HG03571 (cell line): Measurements from ENCODE around the gene AKAP6.

Source experiments
- ATAC-seq: cut with Tn5 transposase; IDR thresholded peaks from one replicate; pipeline ENCODE4 v1.9.1; 2021; ENCODE audit not compliant: unreplicated experiment

Gene AKAP6

GRCh38 chr14:32404784-32405573 is 75.9 kb downstream of the AKAP6 start:
- ATAC-seq = no peak

GRCh38 chr14:32405856-32406255 is 76.8 kb downstream of the AKAP6 start:
- no peak for ATAC-seq

- ATAC-seq = no peak
Observed at GRCh38 chr14:32407130-32407529, 78.0 kb downstream of the AKAP6 start.

GRCh38 chr14:32408018-32408417 is 78.9 kb downstream of the AKAP6 start:
- ATAC-seq = no peak

GRCh38 chr14:32412103-32412502 is 83.0 kb downstream of the AKAP6 start:
- ATAC-seq = no peak

- no peak for ATAC-seq
Observed at GRCh38 chr14:32412532-32412931, 83.4 kb downstream of the AKAP6 start.

- no peak for ATAC-seq
Observed at GRCh38 chr14:32413967-32414640, 85.0 kb downstream of the AKAP6 start.

- no peak for ATAC-seq
Observed at GRCh38 chr14:32414808-32415255, 85.7 kb downstream of the AKAP6 start.

GRCh38 chr14:32417956-32418552 is 89.0 kb downstream of the AKAP6 start:
- ATAC-seq = no peak

- no peak for ATAC-seq
Observed at GRCh38 chr14:32419429-32419828, 90.3 kb downstream of the AKAP6 start.

GRCh38 chr14:32421781-32422180 is 92.7 kb downstream of the AKAP6 start:
- no peak for ATAC-seq

GRCh38 chr14:32422440-32422839 is 93.3 kb downstream of the AKAP6 start:
- ATAC-seq = no peak

- no peak for ATAC-seq
Observed at GRCh38 chr14:32426028-32426427, 96.9 kb downstream of the AKAP6 start.

GRCh38 chr14:32426586-32427388 is 97.7 kb downstream of the AKAP6 start:
- no peak for ATAC-seq

- no peak for ATAC-seq
Observed at GRCh38 chr14:32427726-32428528, 98.8 kb downstream of the AKAP6 start.

GRCh38 chr14:32428875-32429274 is 99.8 kb downstream of the AKAP6 start:
- ATAC-seq = no peak

- no peak for ATAC-seq
Observed at GRCh38 chr14:32430326-32430725, 101.2 kb downstream of the AKAP6 start.

GRCh38 chr14:32432813-32433538 is 103.9 kb downstream of the AKAP6 start:
- no peak for ATAC-seq

GRCh38 chr14:32434180-32434579 is 105.1 kb downstream of the AKAP6 start:
- no peak for ATAC-seq

- ATAC-seq = no peak
Observed at GRCh38 chr14:32434880-32435279, 105.8 kb downstream of the AKAP6 start.
